Tibial nerve (tissue), 4 donors: Measurements from ENCODE around the gene COL27A1.

Experiments used
- CTCF ChIP-seq, 5 experiments: fragments of 200-600 bp in 3 of 5; fragments of 450-650 bp in 2 of 5; sonication (generic) in 3 of 5; IDR thresholded peaks; one replicate each; pipeline ENCODE4 v1.5.1; 2016 to 2019; ENCODE audit warnings: antibody characterized with exemption in 5 of 5, mild to moderate bottlenecking in 3 of 5, moderate library complexity in 2 of 5
- EP300 ChIP-seq, 2 donors: sonication (generic); formaldehyde crosslinking; IDR thresholded peaks; one replicate each; pipeline ENCODE4 v1.6.1; 2017; ENCODE audit warnings: antibody characterized with exemption in 2 of 2, mild to moderate bottlenecking in 1 of 2
- POLR2A ChIP-seq, 2 donors: fragments of 450-650 bp; IDR thresholded peaks; one replicate each; pipeline ENCODE4 v1.6.1; 2017; ENCODE audit warnings: antibody characterized with exemption in 2 of 2, mild to moderate bottlenecking in 2 of 2, moderate library complexity in 2 of 2

- TF ChIP-seq CTCF (IDR thresholded peaks at IDR 0.05): no peak
- TF ChIP-seq EP300 (IDR thresholded peaks at IDR 0.05): no peak
- no peak for TF ChIP-seq POLR2A (IDR thresholded peaks at IDR 0.05)
Observed at GRCh38 chr9:114270120-114270975, 115.0 kb downstream of the COL27A1 start.
